ENCODE results near the gene TRMT61A. TPM values are rescaled to one million over a fixed set of nuclear protein-coding genes. Genes with fewer than 3 reads are reported as not detected.

TRMT61A gene
- total and polyA plus RNA-seq, 8 donors, result 5.5 to 39.7 (median 15.9) TPM

GRCh38 chr14:103581206-103581605 lies 52.2 kb downstream of the TRMT61A start:
- Histone ChIP-seq H3K4me1 (peaks cover 13 to 17% (median 15%) of the 10 kb centered on the region in 4 donors), H3K27ac (no peak overlapping the region), H3K36me3 (peaks cover 11 to 48% (median 45%) of the 10 kb centered on the region in 4 donors), H3K27me3 (no peaks in the 10 kb centered on the region), H3K9me3 (no peaks in the 10 kb centered on the region), H3K4me3 (no peak overlapping the region)
- TF ChIP-seq POLR2A (IDR thresholded peaks at IDR 0.05), result no peak
- TF ChIP-seq CTCF (IDR thresholded peaks at IDR 0.05), result no peak
- no peak for TF ChIP-seq EP300 (IDR thresholded peaks at IDR 0.05)
- TF ChIP-seq POLR2AphosphoS5 (IDR thresholded peaks at IDR 0.05), result no peak
- DNase-seq, result no peak
- intact Hi-C loops (cut with DNase I; ENCODE audit: low total_unique reads), result no loop called here
- WGBS, 5 donors, result 89 to 94% (median 92%) methylated on average over 11 of the region's 11 CpGs

- peaks cover 11 to 48% (median 45%) of the 10 kb centered on the region in 4 donors for H3K36me3 ChIP-seq
- no peak overlapping the region for H3K27ac ChIP-seq
- no peak for DNase-seq
- no peak overlapping the region for H3K4me3 ChIP-seq
- no peak for TF ChIP-seq EP300 (IDR thresholded peaks at IDR 0.05)
- TF ChIP-seq POLR2A (IDR thresholded peaks at IDR 0.05), result no peak
- TF ChIP-seq CTCF (IDR thresholded peaks at IDR 0.05), result no peak
- TF ChIP-seq POLR2AphosphoS5 (IDR thresholded peaks at IDR 0.05), result no peak
- H3K27me3 ChIP-seq, result no peaks in the 10 kb centered on the region
- no peaks in the 10 kb centered on the region for H3K9me3 ChIP-seq
- intact Hi-C loops (cut with DNase I; ENCODE audit: low total_unique reads), result no loop called here
- H3K4me1 ChIP-seq, result peaks cover 3 to 8% (median 5%) of the 10 kb centered on the region in 4 donors
- WGBS, 5 donors, result 80 to 95% (median 82%) methylated on average over 9 to 26 of the region's 26 CpGs
Measured at GRCh38 chr14:103581954-103582703, 53.1 kb downstream of the TRMT61A start.

DNA sequence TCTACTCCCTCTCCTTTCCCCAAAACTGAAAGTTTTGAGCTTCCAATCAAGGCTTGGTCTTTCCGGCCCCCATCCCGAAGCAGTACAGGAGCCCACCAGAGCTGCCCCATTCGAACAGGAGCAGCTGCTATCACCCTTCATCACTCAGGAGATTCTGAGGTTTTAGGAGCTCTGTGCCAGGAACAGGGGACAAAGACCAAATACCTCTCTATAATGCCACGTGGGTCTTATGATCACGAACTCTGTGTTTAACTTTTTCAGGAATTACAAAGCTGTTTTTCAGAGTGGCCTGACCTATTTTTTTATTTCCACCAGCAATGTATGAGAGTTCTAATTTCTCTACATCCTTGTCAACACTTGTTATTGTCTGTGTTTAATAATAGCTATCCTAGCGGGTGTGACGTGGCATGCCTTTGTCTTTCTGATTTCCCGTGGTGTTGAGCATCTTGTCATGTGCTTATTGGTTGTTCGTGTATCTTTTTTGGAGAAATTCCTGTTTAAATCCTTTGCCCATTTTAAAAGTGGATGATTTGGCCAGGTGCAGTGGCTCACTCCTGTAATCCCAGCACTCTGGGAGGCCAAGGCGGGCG lies 55.4 kb downstream of the TRMT61A start:
- H3K4me3 ChIP-seq, result no peak overlapping the region
- intact Hi-C loops (cut with DNase I; ENCODE audit: low total_unique reads), result no loop called here
- no peak for DNase-seq
- no peaks in the 10 kb centered on the region for H3K9me3 ChIP-seq
- no peaks in the 10 kb centered on the region for H3K4me1 ChIP-seq
- H3K27me3 ChIP-seq, result no peaks in the 10 kb centered on the region
- 81 to 88% (median 84%) methylated on average over 11 of the region's 11 CpGs for WGBS, 5 donors
- H3K27ac ChIP-seq, result no peak overlapping the region
- TF ChIP-seq POLR2AphosphoS5 (IDR thresholded peaks at IDR 0.05) (no peak), EP300 (IDR thresholded peaks at IDR 0.05) (no peak), CTCF (IDR thresholded peaks at IDR 0.05) (no peak), POLR2A (IDR thresholded peaks at IDR 0.05) (no peak)
- peaks cover 7 to 51% (median 44%) of the 10 kb centered on the region in 4 donors for H3K36me3 ChIP-seq

Small RNA genes lying within 50 kb of the gene (small RNA-seq; reads per million reads assigned to genes)
- gene RNU4-68P, result 0.08 to 4.5 (median 0.18) reads per million in 4 donors
- gene RNU7-160P, result 0 reads per million in 4 donors

Other genes with a start within 250 kb of the TRMT61A start
- 100 to 1,000 TPM in 4 of 5 donors, 10 to 100 TPM in 1; 48.4 to 401 (median 202) TPM for gene EIF5, start 195.0 kb upstream of the TRMT61A start, total RNA-seq
- 10 to 100 TPM; 44.3 to 83.9 (median 51.9) TPM for gene EIF5, start 195.0 kb upstream of the TRMT61A start, polyA plus RNA-seq
- 100 to 1,000 TPM in 4 of 5 donors, 10 to 100 TPM in 1; 85.8 to 157 (median 141) TPM for gene MARK3, start 143.8 kb upstream of the TRMT61A start, total RNA-seq
- gene MARK3, start 143.8 kb upstream of the TRMT61A start, polyA plus RNA-seq, result 10 to 100 TPM; 52.6 to 62.0 (median 61.8) TPM
- 1,000 to 10,000 TPM in 1 of 5 donors, 100 to 1,000 TPM in 4; 216 to 1,146 (median 643) TPM for gene CKB, start 6.4 kb upstream of the TRMT61A start, total RNA-seq
- gene CKB, start 6.4 kb upstream of the TRMT61A start, polyA plus RNA-seq, result 1,000 to 10,000 TPM in 1 of 3 donors, 100 to 1,000 TPM in 2; 778 to 1,091 (median 976) TPM
- 100 to 1,000 TPM in 1 of 5 donors, 10 to 100 TPM in 3, 1 to 10 TPM in 1; 4.3 to 207 (median 24.3) TPM for gene BAG5, start 33.5 kb downstream of the TRMT61A start, total RNA-seq
- gene BAG5, start 33.5 kb downstream of the TRMT61A start, polyA plus RNA-seq, result 10 to 100 TPM in 2 of 3 donors, 1 to 10 TPM in 1; 7.5 to 11.6 (median 10.8) TPM
- 10 to 100 TPM in 3 of 5 donors, 1 to 10 TPM in 2; 6.4 to 21.4 (median 14.9) TPM for gene COA8, start 33.8 kb downstream of the TRMT61A start, total RNA-seq
- 10 to 100 TPM; 42.8 to 96.5 (median 48.4) TPM for gene COA8, start 33.8 kb downstream of the TRMT61A start, polyA plus RNA-seq
- 100 to 1,000 TPM in 4 of 5 donors, 10 to 100 TPM in 1; 76.4 to 522 (median 201) TPM for gene KLC1, start 100.0 kb downstream of the TRMT61A start, total RNA-seq
- 10 to 100 TPM; 56.5 to 90.3 (median 61.8) TPM for gene KLC1, start 100.0 kb downstream of the TRMT61A start, polyA plus RNA-seq
- 10 to 100 TPM in 2 of 5 donors, 1 to 10 TPM in 3; 2.6 to 70.1 (median 7.0) TPM for gene XRCC3, start 186.3 kb downstream of the TRMT61A start, total RNA-seq
- 1 to 10 TPM; 3.5 to 6.2 (median 3.8) TPM for gene XRCC3, start 186.3 kb downstream of the TRMT61A start, polyA plus RNA-seq
- 100 to 1,000 TPM in 2 of 5 donors, 10 to 100 TPM in 3; 28.0 to 150 (median 64.8) TPM for gene ZFYVE21, start 186.6 kb downstream of the TRMT61A start, total RNA-seq
- gene ZFYVE21, start 186.6 kb downstream of the TRMT61A start, polyA plus RNA-seq, result 10 to 100 TPM; 51.9 to 95.5 (median 81.0) TPM

All from stomach (tissue), 9 donors.